SW480 (cell line): ENCODE results near the gene FAM168B.

Source experiments
- DNase-seq: peaks from one replicate; pipeline ENCODE4 v3.0.0-alpha.2; 2016; ENCODE audit warnings: low spot score

FAM168B gene

DNA sequence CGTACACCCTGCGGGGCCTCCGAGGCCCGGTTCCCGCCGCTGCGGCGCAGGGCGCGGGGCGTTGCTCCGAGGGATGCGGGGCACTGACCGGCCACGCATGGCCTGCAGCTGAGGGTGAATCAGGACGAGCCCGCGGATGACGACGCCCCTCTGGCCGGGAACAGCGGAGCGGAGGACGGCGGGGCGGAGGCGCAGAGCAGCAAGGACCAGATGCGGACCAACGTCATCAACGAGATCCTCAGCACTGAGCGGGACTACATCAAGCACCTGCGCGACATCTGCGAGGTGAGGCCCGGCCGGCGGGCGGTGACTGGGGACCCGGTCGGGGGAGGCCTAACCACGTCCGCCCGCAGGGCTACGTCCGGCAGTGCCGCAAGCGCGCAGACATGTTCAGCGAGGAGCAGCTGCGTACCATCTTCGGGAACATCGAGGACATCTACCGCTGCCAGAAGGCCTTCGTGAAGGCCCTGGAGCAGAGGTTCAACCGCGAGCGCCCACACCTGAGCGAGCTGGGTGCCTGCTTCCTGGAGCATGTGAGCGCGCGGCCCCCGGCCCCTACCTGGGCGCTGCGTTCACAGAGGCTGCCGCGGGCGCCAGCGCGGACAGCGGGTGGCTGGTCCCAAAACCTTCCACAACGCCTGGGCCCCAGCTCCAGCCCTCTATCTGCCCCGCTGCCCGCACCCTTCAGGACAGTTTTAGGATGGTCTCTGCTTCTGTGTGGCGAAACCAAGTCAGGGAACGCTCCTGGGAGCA, 53.2 kb downstream of the FAM168B start:
- no peak for DNase-seq

DNA sequence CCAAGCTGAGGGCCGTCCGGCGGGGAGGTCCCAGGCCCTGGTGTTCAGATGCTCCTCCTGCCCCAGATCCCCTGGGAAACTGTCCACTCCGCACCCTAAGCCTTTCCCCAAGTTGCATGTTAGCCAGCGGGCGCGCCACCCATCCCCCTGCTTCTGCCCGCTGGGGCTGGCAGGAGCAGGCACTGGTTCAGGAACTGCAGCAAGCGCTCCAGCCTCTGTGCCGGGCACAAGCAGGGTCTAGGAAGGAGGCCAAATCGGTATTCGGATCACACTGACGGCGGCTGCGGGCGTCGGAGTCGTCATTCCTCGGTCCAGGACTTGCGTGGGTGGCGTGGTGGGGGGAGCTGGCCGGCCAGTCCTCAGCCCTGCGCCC, 53.7 kb downstream of the FAM168B start:
- no peak for DNase-seq

DNA sequence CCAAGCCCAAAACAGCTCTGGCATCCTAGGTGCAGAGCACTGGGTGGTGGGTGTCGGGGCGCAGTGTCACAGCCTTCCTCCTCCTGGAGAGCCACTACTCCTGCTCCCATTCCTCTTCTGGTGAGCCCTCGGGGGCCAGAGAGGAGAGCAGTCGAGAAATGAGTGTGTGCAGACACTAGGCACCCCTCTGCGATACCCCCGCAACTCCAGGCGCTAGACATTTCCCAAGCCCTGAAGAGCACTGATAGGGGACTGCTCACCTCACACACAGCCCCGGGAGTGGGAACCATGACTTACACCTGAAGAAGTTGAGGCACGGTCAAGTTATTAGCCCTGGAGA, 54.2 kb downstream of the FAM168B start:
- DNase-seq = no peak

DNA sequence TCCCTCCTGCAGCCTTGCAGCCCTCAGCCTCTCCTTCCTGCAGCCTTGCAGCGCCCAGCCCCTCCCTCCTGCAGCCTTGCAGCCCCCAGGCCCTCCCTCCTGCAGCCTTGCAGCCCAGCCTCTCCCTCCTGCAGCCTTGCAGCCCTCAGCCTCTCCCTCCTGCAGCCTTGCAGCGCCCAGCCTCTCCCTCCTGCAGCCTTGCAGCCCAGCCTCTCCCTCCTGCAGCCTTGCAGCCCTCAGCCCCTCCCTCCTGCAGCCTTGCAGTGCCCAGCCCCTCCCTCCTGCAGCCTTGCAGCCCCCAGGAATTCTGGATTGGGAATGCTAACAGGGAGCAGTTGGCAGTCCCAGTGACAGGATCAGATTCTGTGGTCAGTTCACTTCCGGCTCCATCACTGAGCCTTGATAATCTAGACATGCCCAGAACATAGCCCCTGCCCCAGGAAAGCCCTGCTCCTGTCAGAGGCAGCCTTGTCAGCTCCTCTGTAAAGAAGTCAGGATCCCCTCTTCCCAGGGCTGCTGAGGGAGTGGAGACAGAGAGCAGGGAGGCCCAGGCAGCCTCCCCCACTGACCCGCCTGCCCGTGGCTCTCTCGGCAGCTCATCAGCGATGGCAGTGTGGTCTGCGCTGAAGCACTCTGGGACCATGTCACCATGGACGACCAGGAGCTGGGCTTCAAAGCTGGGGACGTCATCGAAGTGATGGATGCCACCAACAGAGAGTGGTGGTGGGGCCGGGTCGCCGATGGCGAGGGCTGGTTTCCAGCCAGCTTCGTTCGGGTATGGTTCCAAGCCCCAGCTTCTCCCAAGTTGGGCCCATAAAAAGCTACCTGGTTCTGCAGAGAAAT, 54.8 kb downstream of the FAM168B start:
- no peak for DNase-seq

DNA sequence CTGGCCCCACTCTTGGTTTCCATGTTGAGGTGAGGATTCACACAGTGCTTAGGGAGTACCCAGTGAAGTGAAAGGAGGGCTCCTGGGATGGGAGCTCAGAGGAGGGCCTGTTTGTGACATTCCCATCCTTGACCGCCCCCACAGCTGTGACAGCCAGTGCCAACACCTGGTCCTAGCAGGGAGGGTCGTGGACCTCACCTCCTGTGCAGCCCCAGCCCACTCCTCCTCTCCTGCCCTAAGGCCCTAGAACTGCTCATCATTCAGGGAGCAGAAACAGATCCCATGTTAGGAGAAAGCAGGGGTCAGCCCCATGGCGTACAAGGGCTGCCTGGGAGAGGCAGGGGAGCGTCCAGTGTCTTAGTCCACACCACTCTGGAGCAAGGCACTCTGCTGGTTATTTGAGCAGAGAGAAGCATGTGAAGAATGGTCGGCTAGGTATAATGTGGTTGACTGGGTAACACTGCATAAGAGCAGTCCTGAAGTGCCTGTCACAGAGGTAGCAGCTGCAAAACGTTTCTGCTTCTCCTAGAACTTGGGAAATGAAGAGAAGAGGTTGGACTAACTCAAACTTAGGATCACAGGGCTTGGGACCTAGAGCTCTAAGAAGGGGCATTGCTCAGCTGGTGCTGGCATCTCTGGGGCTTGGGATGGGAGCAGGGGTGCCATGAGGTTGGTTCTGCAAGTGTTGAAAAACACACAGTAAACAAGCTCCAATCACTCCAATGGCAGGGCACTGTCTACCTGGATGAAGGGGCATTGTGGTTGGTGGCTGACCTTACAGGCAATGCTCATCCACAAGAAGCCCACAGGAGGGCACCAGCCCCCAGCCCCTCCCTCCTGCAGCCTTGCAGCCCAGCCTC, 55.6 kb downstream of the FAM168B start:
- DNase-seq = no peak

DNA sequence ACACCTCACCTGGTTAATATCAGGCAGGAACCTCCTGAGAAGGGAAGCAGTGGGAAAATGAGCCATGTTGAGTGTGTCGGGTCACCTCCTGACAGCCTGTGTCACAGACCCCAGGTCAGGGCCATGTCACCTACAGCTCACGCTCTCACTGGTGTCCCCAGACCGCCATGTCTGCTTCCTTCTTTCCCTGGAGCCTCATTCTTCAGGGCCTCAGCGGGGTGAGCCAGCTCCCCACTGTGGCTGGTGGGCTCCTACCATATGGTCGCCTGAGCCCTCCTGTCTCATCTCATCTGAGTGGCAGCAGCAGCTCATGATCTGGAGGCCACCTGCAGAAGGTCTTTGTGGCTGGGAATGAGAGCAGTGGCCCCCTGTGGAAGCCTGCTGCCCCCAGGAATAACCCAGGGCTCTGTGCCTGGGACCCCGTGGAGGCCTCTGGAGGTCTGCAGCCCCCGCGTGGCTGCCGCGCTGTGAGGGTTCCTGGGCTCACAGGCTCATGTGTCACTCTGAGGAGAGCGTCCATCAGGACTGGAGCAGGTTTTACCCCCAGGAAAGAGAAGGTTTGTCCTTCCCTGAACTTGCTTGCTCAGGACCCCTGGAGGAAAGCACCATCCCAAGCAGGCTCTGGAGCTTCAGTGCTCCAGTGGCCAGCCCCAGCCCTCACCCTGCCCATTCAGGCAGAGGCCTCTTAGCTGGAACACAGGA, 56.4 kb downstream of the FAM168B start:
- no peak for DNase-seq

DNA sequence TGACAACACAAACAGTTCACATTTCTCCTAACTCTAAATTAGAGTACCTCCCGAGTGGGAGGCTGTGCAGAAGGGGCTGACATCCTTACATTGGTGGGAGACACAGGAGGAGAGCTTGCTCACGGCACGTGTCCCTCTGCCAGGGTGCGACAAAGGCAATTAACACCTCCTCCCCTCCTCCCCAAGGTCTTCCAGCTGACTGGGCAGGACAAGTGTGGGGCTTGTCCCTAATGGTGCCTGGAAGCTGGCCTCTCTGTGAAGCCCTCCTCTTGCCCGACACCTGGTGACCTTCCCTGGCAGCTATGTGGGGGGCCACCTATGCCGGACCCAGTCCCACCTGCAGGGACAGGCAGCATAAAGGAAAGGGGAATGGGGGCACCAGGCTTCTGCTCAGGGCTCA, 57.0 kb downstream of the FAM168B start:
- no peak for DNase-seq

DNA sequence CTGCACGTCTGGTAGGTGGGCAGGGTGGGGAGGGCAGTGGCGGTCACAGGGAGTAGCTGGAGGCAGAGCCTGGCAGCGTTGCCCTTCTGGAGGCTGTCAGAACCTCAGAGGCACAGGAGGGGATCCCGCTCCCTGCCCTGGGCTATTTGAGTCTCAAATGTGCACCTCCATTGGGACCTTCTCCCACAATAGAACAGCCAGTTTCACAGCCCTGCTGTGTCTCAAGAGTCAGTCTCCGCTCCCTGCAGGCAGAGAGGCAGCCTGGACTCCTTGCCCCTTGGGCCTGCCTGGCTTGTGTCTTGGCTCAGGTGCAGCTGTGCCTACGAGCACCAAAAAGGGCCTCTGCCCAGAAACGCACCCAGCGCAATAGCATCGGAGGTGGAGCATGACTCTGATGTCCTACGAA, 57.4 kb downstream of the FAM168B start:
- no peak for DNase-seq

DNA sequence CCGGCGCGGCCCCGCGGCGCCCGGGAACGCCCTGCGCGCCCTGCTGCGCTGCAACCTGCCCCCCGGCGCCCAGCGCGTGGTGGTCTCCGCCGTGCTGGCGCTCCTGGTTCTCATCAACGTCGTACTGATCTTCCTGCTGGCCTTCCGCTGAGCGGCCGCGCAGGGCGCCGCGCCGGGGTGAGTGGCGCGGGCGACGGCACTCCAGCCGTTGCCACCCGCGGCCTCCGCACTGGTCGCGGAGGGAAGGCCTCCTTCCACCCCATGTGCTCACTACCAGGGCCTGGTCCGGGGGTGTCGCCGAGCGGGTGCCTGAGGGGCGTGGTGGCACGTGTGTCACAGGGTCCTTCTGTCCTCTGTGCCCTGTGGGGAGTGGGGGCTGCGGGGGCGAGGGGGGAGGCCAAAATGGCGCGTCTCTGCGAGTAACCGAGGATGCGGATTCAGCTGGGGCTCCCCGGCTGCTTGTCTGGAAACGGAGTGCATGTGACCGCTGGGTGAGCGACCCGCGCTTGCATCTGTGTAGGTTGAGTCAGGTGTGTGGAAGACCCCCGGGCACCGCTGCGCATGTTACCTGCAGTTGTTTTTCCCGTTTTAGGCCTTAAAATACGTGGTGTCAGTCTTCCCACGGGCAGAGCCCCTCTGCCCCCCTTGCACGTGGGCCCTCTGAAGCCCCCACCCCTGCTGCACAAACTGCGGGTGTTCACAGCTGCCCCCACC, 58.0 kb downstream of the FAM168B start:
- no peak for DNase-seq

DNA sequence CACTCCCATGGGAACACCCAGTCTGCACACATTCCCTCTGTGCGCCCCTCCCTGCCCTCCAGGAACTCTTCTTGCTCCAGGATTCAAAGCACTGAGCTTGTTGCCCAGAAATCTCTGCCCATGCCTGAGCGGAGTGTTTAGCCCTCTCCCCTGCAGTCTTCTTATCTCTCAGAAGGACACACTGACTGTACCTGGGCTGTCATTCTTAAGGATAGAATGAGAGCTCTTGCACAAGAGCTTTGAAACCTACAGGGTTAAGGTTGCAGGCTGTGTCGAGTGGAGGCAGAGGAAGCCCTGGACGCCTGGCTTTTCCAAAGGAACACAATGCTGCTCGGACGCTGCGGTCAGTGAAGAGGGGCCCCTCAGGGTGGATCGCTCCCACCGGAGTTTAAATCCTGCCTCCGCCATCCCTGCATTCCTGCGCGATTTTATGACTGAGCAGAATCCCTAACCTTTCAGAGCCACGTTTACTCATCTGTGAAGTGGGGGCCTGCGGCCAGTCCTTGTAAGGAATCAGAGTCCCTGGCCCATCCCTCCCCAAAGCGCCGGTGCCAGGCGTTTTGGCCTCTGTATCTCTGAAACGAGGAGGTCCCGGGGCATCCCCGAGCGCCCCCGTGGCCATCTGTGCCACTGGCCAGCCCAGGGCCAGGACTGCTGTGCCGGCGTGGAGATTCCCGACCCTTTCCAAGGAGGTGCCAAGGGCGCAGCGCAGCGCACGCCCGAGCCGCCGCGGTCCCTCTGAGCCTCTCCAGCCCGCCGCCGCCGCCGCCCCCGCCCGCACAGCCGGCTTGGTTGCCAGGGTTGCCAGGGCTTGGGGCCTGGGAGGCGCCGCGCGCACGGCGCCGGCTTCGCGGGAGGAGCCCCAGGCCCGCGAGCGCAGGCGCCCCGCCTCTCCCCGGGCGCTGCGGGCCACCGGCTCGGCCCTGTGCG, 58.9 kb downstream of the FAM168B start:
- DNase-seq = no peak

DNA sequence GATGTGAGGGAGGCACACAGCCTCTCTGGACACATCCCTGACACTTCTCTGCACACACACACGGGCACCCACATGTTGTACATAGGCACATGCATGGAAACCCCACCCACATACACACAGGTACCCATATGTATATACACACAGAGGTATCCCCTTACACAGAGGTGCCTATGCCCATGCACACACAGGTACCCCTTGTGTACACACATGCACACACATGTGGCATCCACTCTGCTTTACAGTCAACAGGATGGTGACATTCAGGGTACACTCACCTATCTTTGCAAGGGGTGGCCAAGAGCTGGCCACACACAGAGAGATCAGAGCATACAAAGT, 59.5 kb downstream of the FAM168B start:
- DNase-seq = no peak

DNA sequence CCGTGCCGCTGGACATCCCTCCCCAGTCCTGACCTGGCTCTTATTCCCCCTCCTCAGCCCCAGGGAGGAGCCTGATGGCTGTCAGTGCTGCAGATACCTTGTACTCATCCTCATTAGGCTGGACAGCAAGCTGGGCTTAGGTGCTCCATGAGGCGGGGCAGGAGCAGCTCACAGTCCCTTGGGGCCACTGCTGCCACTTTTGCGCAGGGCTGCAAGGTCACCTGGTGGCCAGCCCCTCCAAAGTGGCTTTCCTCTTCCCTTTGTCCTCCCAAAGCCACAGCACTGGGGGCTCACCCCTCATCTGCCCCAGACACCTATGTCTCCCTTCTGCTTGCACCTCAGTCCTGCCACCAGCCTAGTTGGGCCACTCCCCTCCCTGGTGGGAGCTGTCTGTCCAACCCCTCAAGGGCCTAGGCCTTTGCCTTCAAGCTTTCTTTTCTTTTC, 60.8 kb downstream of the FAM168B start:
- no peak for DNase-seq

DNA sequence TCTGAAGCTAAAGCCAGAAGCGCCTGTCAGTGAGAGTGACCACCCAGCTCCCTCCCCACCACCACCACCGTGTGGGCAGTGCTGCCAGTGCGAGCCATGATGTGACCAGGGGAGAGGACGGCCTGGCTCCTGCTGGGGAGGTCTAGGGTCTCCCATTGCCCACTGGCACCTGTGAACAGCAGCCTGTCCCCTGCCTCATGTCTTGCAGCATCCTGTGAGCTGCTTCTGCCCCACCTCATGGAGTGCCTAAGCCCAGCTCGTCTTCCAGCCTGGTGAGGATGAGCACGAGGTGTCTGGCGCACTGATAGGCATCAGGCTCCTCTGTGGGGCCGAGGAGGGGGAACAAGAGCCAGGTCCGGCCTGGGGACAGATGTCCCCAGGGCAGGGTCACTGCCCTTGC, 61.4 kb downstream of the FAM168B start:
- no peak for DNase-seq

DNA sequence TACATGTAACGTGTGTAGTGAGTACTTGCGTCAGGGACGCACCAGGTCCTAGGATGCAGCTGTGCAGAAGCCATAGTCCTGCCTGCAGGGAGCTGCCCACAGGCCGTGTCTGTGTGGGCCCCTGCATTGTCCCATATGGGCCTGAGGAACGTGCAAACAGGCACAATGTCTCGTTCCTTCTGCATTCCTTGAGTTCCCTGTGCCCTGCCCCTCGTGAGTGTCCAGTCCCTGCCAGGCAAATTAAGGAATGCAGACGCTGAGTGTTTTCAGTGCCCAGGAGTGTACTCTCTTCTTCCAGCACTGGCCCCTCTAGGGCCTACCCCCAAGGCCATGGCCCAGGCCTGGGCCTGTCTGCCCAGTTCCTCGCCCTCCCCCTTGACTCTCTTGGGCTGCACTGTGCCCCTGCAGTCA, 61.8 kb downstream of the FAM168B start:
- DNase-seq = no peak

DNA sequence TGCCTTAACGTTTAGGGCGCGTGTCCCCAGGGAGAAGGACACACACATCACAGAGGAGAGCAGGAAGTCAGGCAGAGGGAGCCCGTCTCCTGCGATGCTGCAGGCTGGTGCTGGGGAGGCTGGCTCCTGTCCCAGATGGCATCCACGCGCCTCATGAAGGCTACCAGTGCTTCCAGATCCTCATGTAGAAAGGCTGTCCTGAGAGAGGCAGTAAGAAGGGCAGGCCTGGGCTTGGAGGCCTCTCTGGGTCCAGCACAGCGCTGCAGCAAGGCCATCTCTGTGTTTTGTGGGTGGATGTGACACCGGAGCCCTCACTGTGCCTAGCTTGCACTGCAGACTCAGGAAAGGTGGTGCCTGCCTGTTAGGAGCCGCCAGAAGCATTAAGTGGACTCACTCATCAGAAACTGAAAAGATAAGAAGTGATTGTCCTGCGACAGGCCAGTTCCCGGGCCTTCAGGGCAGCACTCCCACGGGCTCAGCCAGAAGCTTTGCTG, 62.7 kb downstream of the FAM168B start:
- no peak for DNase-seq

DNA sequence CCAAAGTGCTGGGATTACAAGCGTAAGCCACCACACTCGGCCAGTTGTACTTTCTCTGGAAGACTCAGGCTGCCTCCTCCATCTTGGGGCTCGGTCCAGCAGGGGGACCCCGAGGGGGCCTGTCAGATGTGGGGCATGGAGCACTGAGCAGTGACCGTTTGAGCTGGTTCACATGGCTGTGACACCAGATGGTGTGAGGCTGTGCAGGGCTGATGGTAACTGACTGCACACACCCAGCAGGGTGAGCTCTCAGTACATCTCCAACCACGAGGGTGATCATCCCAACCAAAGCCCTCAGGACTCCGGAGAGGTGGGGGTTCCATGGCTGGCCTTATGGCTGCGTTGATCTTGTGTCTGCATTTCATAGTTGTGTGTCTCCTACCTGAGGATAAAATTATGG, 63.4 kb downstream of the FAM168B start:
- DNase-seq = no peak

DNA sequence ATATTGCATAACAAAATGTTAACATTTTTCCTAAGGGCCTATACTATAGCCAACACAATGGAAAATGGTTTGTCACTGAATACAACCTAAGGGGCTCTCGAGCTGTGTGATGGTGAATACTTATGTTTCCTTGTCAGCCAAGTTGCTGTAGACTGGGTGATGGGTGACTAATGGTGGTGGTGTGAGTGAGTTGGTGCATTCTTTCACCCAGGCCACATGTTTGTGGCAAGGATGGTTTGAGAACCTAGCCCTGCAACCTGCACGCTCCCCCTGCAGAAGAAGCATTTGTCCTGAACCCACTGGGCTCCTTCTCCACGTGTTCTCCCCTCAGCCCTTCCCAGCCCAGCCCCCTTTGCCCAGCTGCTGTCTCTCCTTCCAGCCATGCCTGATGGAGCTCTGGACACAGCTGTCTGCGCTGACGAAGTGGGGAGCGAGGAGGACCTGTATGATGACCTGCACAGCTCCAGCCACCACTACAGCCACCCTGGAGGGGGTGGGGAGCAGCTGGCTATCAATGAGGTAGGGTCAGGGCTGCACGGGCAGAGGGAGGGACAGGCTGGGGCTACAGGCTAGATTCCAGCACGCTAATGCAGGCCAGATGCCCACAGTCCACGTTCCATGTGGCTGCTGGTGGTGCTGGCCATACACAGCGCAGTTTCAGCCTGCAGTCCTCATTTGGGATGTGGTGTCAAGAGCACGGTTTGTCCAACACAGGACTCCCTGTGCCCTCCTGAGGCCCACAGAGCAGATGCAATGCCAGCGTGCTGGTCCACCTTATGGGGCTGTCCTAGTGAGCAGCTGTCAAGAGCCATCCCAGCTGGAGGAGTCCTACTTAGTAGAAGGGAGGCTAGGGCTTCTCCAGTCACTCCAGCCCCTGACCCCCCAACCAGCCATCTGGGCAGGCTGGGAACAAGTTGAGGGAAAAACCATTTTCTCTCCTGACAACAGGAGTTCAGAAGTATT, 65.4 kb downstream of the FAM168B start:
- DNase-seq = no peak

DNA sequence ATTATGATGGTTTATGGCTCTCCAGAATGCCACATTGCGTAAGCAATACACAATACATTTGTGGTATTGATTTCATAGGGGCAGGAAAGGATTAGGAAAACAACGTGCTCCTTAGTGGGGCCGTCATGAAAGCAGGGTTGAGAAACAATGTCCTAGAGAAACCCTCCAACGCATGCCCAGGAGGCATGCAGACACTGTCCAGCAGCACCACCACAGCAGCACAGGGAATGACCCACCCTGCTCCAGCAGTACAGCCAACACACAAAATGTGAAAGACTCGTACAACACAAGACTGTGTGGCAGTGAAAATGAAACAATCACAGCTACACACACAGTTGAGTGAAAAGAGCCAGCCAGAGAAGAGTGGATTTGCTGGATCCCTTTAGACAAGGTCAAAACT, 66.3 kb downstream of the FAM168B start:
- no peak for DNase-seq

DNA sequence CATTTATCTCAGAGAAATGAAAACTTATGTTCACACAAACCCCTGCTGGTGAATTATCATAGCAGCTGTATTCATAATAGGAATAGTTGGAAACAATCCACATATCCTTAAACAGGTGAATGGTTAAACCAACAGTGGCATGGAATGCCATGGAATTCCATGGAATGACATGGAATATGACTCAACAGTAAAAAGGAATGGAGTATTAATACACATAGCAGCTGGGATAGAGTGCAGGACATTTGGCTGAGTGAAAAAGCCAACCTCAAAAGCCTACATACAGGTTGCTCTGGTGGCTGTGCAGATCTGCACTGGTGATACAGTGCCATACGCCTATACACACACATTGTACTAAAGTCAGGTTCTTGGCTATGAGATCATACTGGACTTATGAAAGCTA, 69.5 kb downstream of the FAM168B start:
- DNase-seq = no peak
